H9 (cell line): ENCODE results near the gene NBR1. TPM values are rescaled to one million over a fixed set of nuclear protein-coding genes. Genes with fewer than 3 reads are reported as not detected.
"Not testable (repeated sequence)": the region's sequence is repeated elsewhere in the genome, so short reads cannot be mapped to it uniquely, and the experiment has no call there.

Source experiments
- DNase-seq: peaks from one replicate; pipeline ENCODE4 v3.0.0-alpha.2; 2017
- H2AFZ ChIP-seq: one replicate; pipeline ENCODE4 v1.6.1; 2013; ENCODE audit warnings: mild to moderate bottlenecking, low read length, control low read depth, moderate library complexity
- H2AK5ac ChIP-seq: 2 replicates; pipeline ENCODE4 v1.6.1; 2013; ENCODE audit warnings: low read length, control low read depth, mixed read lengths; ENCODE audit not compliant: insufficient read length
- H2BK120ac ChIP-seq: one replicate; pipeline ENCODE4 v1.6.1; 2013; ENCODE audit warnings: low read depth, mild to moderate bottlenecking, low read length, control low read depth, inconsistent platforms; ENCODE audit not compliant: poor library complexity, severe bottlenecking
- H2BK12ac ChIP-seq: 2 replicates; pipeline ENCODE4 v1.6.1; 2013; ENCODE audit warnings: low read length, control low read depth, mixed read lengths, low read depth; ENCODE audit not compliant: insufficient read length
- H2BK15ac ChIP-seq: 2 replicates; pipeline ENCODE4 v1.6.1; 2013; ENCODE audit warnings: low read depth, low read length, control low read depth
- H2BK20ac ChIP-seq: one replicate; pipeline ENCODE4 v1.6.1; 2013; ENCODE audit warnings: low read depth, mild to moderate bottlenecking, low read length, control low read depth, inconsistent platforms; ENCODE audit not compliant: poor library complexity, severe bottlenecking
- H2BK5ac ChIP-seq: 2 replicates; pipeline ENCODE4 v1.6.1; 2013; ENCODE audit warnings: low read length, control low read depth, mixed read lengths; ENCODE audit not compliant: insufficient read length
- H3K14ac ChIP-seq: 2 replicates; pipeline ENCODE4 v1.6.1; 2013; ENCODE audit warnings: low read length, control low read depth; ENCODE audit not compliant: insufficient read depth
- H3K18ac ChIP-seq: 2 replicates; pipeline ENCODE4 v1.6.1; 2013; ENCODE audit warnings: low read depth, mild to moderate bottlenecking, mixed read lengths, low read length, control low read depth; ENCODE audit not compliant: insufficient read length
- H3K23ac ChIP-seq: 2 replicates; pipeline ENCODE4 v1.6.1; 2013; ENCODE audit warnings: low read length, control low read depth, mixed read lengths, low read depth; ENCODE audit not compliant: insufficient read length
- H3K23me2 ChIP-seq: 2 replicates; pipeline ENCODE4 v1.6.1; 2013; ENCODE audit warnings: low read depth, mild to moderate bottlenecking, mixed read lengths, low read length, control low read depth; ENCODE audit not compliant: insufficient read length, poor library complexity, severe bottlenecking
- H3K27ac ChIP-seq: 2 replicates; pipeline ENCODE4 v1.5.1; 2013; ENCODE audit warnings: low read length, control low read depth, mixed read lengths, low read depth; ENCODE audit not compliant: insufficient read length
- H3K27me3 ChIP-seq: 2 replicates; pipeline ENCODE4 v1.6.1; 2013; ENCODE audit warnings: low read length, control low read depth, inconsistent platforms; ENCODE audit not compliant: insufficient read depth
- H3K4ac ChIP-seq: 2 replicates; pipeline ENCODE4 v1.6.1; 2013; ENCODE audit warnings: low read depth, mild to moderate bottlenecking, control low read depth, inconsistent platforms, low read length, moderate library complexity
- H3K4me1 ChIP-seq: 2 replicates; pipeline ENCODE4 v1.6.1; 2013; ENCODE audit warnings: low read length, control low read depth, inconsistent platforms; ENCODE audit not compliant: insufficient read depth
- H3K4me2 ChIP-seq: 2 replicates; pipeline ENCODE4 v1.6.1; 2013; ENCODE audit warnings: low read length, control low read depth, mixed read lengths; ENCODE audit not compliant: insufficient read length, insufficient read depth
- H3K56ac ChIP-seq: 2 replicates; pipeline ENCODE4 v1.6.1; 2013; ENCODE audit warnings: low read depth, mild to moderate bottlenecking, mixed read lengths, low read length, control low read depth; ENCODE audit not compliant: insufficient read length
- H3K79me1 ChIP-seq: 2 replicates; pipeline ENCODE4 v1.6.1; 2013; ENCODE audit warnings: low read depth, mild to moderate bottlenecking, moderate library complexity, low read length, control low read depth, inconsistent platforms; ENCODE audit not compliant: insufficient read depth, poor library complexity, severe bottlenecking
- H3K79me2 ChIP-seq: 2 replicates; pipeline ENCODE4 v1.6.1; 2013; ENCODE audit warnings: low read length, control low read depth, inconsistent platforms; ENCODE audit not compliant: insufficient read depth
- H3K9ac ChIP-seq: 2 replicates; pipeline ENCODE4 v1.6.1; 2013; ENCODE audit warnings: low read length, control low read depth, mixed read lengths; ENCODE audit not compliant: insufficient read length; ENCODE audit errors: extremely low read depth
- H3K9me3 ChIP-seq: one replicate; pipeline ENCODE4 v1.6.1; 2013; ENCODE audit warnings: low read depth, low read length, inconsistent platforms; ENCODE audit not compliant: control insufficient read depth
- H3T11ph ChIP-seq: one replicate; pipeline ENCODE4 v1.6.1; 2013; ENCODE audit warnings: mild to moderate bottlenecking, low read length, control low read depth, inconsistent platforms
- H4K20me1 ChIP-seq: one replicate; pipeline ENCODE4 v1.6.1; 2013; ENCODE audit not compliant: control insufficient read depth, insufficient read length, insufficient read depth
- H4K5ac ChIP-seq: 2 replicates; pipeline ENCODE4 v1.6.1; 2013; ENCODE audit warnings: low read depth, mild to moderate bottlenecking, mixed read lengths, low read length, control low read depth; ENCODE audit not compliant: insufficient read length
- H4K8ac ChIP-seq: replicated peaks from 2 replicates; pipeline ENCODE4 v1.6.1; 2013; ENCODE audit warnings: low read length, control low read depth, mixed read lengths, low read depth; ENCODE audit not compliant: insufficient read length
- H4K91ac ChIP-seq: 2 replicates; pipeline ENCODE4 v1.6.1; 2013; ENCODE audit warnings: low read depth, mild to moderate bottlenecking, moderate library complexity, mixed read lengths, low read length, control low read depth; ENCODE audit not compliant: insufficient read length
- H3K27ac Mint-ChIP-seq, 3 experiments: 2 replicates in 2 of 3; 3 replicates in 1 of 3; pipeline ENCODE4 v1.8.0; 2020 to 2021; ENCODE audit warnings: mixed read lengths in 3 of 3, mild to moderate bottlenecking in 1 of 3, moderate library complexity in 1 of 3
- H3K27me3 Mint-ChIP-seq: 2 replicates; pipeline ENCODE4 v1.8.0; 2021; ENCODE audit warnings: low read depth, mild to moderate bottlenecking, moderate library complexity, mixed read lengths
- H3K36me3 Mint-ChIP-seq, 3 experiments: 2 replicates in 2 of 3; 3 replicates in 1 of 3; pipeline ENCODE4 v1.8.0; 2020 to 2021; ENCODE audit warnings: low read depth in 3 of 3, mixed read lengths in 3 of 3; ENCODE audit not compliant: insufficient read depth in 1 of 3
- H3K4me1 Mint-ChIP-seq, 2 experiments: 2 replicates each; pipeline ENCODE4 v1.8.0; 2020; ENCODE audit warnings: mixed read lengths in 2 of 2
- H3K4me3 Mint-ChIP-seq, 2 experiments: 2 replicates in 1 of 2; 3 replicates in 1 of 2; pipeline ENCODE4 v1.8.0; 2020 to 2021; ENCODE audit warnings: mild to moderate bottlenecking in 2 of 2, mixed read lengths in 2 of 2, moderate library complexity in 1 of 2
- H3K9me3 Mint-ChIP-seq, 2 experiments: 2 replicates in 1 of 2; 3 replicates in 1 of 2; pipeline ENCODE4 v1.8.0; 2020; ENCODE audit warnings: mild to moderate bottlenecking in 2 of 2, mixed read lengths in 2 of 2, moderate library complexity in 1 of 2
- WGBS: extraction: QIAGEN DNeasy Blood & Tissue Kit; methylation state at CpG from one replicate; pipeline ENCODE4 v1.1.7; 2013; ENCODE audit warnings: missing lambda C conversion rate, low lambda C conversion rate, mixed read lengths; ENCODE audit not compliant: insufficient read length; ENCODE audit errors: extremely low coverage; 5-methylcytosine and 5-hydroxymethylcytosine counted together
- total RNA-seq: library from RNA; stranded (reverse); gene quantifications from 2 replicates; pipeline ENCODE4 v1.2.1, GENCODE V29; 2021

The NBR1 gene
- total RNA-seq, 1 experiment from 2014 or later: 34.2 TPM

DNA sequence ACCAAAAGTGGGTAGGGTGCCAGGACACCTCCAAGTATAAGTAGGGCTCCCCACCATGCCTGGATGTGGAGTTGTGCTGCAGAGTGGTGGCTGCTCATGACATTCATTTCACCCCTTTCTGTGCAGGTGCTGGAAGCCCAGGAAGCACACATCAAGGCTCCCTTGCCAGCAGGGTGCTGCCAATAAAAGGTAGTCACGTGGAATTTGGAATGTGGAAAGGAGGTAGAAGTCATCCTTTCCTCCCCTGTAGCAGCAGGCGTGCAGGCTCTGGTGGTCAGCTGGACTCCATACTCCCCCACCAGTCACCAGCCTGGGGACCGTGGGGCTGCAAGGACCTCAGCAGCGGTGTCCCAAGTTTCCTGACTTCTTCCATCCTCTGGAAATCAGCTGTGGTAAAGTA lies 32.5 kb upstream of the NBR1 start:
- H3K56ac ChIP-seq, H2BK5ac ChIP-seq, H2AK5ac ChIP-seq, H3K9me3 Mint-ChIP-seq, H3K23me2 ChIP-seq, H3K9ac ChIP-seq, H4K20me1 ChIP-seq, H3K4me2 ChIP-seq, H4K5ac ChIP-seq, H2BK12ac ChIP-seq, H3K27me3 Mint-ChIP-seq, H3K18ac ChIP-seq, H3K27ac ChIP-seq, DNase-seq, H2BK120ac ChIP-seq, H3K9me3 ChIP-seq, H3K79me2 ChIP-seq, H4K91ac ChIP-seq, H3K4me1 ChIP-seq, H2BK15ac ChIP-seq, H3K79me1 ChIP-seq, H2AFZ ChIP-seq, H4K8ac ChIP-seq, H3T11ph ChIP-seq, H2BK20ac ChIP-seq, H3K23ac ChIP-seq, H3K27me3 ChIP-seq, H3K14ac ChIP-seq, H3K4ac ChIP-seq, H3K4me3 Mint-ChIP-seq: not testable (repeated sequence)
- peaks cover 19 to 24% of the 10 kb centered on the region in 2 experiments for H3K4me1 Mint-ChIP-seq
- peaks cover 14 to 33% (median 26%) of the 10 kb centered on the region in 3 experiments; a peak in 6 of 7 replicates for H3K36me3 Mint-ChIP-seq
- H3K27ac Mint-ChIP-seq: peak overlapping the region in 1 of 3 experiments; percentile 70; a peak in 1 of 7 replicates
- WGBS: no CpG with 5 or more reads among the region's 4 CpGs
